Stimulated activated CD8-positive, alpha-beta memory T cell treated with anti-CD3 and anti-CD28 coated beads, Interleukin-15, amount 100 ng/mL, for 4 hours (primary cell): ENCODE measurements around the gene UNC5B.
"Not testable (repeated sequence)": the region's sequence is repeated elsewhere in the genome, so short reads cannot be mapped to it uniquely, and the experiment has no call there.

Experiments
- DNase-seq, 2 donors: peaks; one replicate each; pipeline ENCODE4 v3.0.0-alpha.2; 2020; ENCODE audit warnings: low read depth in 2 of 2

UNC5B gene

DNA sequence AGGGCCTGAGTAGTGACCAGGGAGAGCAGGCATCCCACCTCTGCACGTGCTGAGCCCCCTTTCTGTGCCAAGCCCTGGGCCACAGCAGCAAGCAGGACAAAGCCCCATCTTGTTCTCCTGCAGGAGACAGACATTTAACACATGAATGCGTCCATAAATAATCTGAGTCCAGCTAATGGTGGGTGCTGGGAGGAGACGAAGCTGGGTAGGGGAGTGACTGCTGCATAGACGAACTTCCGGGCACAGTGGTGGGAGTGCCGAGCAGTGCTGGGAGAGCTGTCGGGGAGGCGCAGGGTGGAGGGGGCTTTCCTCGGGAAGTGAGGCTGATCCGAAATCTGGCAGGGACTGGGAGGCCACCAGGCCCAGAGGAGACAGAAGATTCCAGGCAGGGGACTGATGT is 71.5 kb downstream of the UNC5B start:
- DNase-seq, result no peak

DNA sequence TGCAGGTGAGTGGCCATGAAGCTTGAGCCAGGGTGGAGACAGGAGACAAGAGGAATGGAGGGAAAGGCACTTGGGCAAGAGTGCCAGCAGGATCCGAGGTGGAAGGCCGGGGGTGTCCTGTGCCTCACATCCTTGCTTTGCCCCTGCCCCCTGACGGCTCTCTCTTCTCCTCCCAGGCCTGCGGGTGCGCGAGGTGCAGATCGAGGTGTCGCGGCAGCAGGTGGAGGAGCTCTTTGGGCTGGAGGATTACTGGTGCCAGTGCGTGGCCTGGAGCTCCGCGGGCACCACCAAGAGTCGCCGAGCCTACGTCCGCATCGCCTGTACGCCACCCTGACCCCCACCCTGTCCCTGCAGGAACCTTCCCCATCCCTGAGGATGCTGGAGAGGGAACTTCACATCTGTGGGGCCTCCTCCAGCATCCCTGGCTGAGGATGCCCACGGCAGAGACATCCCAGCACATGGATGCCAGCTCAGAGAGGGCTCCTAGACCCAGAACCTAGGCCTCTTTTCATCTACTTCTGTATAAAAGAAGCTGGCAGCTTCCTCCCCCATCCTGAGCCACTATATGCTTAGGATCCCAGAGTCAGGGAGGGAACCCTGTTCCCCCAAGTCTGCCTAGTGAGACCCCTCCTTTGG is 72.3 kb downstream of the UNC5B start:
- no peak for DNase-seq

DNA sequence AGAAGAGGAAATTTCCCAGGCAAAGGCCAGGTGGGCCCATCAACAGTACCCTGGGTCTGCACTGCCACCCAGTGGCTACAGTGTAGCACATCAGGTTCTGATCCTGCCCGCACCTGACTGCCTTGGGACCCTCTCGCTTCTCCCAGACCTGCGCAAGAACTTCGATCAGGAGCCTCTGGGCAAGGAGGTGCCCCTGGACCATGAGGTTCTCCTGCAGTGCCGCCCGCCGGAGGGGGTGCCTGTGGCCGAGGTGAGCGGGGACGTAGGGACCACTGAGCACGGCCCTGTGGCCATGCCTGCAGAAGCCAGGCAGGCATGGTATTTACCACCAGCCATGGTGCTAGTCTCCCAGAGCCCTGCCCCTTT is 72.8 kb downstream of the UNC5B start:
- DNase-seq, result no peak

DNA sequence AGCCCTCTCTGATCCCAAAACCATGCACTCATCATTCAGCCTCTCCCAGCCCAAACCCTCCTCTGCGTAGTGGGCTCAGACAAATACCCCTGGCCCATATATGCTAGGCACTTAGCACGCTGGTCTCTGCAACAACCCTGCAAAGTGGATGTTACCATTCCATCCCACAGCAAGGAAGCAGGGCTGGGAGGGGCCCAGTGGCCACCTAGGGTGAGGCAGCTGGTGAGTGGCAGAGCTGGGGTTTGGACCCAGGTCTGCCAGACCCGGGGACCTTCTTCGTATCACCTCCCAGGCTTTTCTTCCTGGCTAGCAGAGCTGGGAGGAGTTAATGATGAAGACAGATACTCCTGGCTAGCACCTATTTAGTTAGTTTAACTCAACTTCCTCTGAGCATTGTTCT is 73.6 kb downstream of the UNC5B start:
- DNase-seq, result no peak

DNA sequence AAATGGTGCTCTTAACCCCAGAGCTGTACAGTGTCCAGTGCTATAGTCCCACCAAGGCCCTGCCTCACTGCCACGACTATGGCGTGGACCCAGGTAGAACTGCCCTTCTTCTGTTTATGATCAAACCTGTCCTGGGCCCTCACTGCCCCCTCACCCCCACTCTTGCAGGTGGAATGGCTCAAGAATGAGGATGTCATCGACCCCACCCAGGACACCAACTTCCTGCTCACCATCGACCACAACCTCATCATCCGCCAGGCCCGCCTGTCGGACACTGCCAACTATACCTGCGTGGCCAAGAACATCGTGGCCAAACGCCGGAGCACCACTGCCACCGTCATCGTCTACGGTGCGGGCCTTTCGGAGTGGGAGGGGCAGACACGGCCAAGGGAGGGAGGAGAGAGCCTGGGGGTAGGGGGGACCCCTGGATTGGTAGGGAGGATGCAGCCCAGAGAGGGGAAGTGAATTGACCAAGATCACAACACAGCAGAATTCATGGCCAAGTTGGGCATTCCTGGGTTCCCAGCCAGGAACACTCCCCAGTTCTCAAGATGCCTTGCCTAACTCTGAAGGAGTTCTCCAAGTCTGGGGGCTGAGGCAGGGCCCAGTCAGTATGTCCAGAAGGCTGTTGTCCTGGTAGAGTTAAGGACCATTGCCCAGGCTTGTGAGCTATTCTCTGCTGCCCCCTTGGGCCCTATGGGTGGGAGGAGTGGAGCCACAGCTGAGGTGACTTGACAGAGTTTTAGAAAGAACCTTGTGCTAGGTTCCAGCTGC is 74.3 kb downstream of the UNC5B start:
- no peak for DNase-seq

DNA sequence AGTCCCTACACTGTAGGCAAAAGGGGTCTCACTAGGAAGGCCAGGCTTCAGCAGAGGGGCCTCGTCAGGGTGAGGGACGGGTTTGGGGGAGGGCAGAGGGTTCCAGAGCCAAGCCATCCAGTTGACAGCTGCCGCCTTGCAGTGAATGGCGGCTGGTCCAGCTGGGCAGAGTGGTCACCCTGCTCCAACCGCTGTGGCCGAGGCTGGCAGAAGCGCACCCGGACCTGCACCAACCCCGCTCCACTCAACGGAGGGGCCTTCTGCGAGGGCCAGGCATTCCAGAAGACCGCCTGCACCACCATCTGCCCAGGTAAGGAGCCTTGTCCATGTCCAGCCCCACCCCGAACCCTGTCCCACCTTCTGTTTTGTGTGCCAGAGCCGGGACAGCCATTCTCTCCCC is 75.1 kb downstream of the UNC5B start:
- no peak for DNase-seq

DNA sequence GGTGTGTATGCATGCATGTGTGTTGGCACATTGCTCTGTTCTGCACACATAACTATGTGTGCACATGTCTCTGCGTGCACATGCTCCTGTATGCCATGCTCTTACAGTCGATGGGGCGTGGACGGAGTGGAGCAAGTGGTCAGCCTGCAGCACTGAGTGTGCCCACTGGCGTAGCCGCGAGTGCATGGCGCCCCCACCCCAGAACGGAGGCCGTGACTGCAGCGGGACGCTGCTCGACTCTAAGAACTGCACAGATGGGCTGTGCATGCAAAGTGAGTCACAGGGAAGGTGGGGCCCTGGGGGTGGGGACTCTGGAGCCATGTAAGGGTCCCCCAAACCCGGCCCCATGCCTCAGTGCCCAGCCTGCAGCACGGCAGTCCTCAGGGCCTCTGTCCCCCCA is 76.1 kb downstream of the UNC5B start:
- no peak for DNase-seq

DNA sequence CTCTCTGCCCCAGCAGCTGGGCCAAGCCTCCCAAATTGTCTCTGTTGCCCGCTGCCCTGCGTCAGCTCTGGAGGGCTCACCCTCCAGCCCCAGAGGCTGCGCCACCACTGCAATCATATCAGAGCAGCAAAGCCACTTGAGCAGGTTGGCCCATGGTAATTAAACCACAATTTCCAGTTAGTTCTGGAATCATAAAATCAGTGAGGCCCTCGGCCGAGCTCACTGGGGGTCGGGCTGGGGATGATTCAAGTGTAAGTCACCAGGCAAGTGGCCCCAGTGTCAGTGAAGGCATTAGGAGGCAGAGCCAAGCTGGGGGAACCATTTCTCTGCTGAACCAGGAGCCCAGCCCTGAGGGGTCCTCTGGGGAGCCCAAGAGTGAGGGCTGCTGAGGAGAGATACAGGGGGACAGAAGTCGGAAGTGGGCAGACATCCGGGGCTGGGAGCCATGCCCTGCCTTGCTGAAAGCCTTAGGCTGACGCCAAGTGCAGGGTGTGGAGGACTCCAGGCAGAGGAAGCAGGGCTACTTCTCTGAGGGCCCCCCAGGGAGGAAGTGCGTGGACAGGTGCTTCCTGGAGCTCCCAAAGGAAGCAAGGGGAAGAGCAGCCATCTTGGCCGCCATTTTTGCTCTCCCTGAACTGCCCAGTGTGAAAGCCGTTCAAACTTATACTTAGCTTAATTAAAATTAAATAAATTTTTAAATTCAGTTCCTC is 77.2 kb downstream of the UNC5B start:
- DNase-seq, result no peak

DNA sequence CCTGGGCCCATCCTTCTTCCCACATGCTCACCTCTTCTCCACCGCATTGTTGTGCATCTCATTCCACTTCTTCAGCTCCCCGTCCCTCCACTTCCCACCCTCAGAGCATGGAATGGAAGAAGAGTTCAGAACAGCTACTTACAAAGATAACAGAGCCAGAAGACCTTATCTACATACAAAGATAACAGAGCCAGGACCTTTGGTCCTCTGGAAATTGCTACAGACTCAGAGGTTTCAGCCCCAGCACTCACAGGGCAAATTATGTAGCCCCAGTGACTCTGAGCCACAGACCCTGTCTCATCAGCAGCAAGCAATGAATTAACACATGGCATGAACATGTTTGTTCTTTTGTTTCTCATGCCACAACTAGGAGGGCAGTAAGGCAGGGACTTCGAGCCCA is 78.0 kb downstream of the UNC5B start:
- DNase-seq, result no peak

DNA sequence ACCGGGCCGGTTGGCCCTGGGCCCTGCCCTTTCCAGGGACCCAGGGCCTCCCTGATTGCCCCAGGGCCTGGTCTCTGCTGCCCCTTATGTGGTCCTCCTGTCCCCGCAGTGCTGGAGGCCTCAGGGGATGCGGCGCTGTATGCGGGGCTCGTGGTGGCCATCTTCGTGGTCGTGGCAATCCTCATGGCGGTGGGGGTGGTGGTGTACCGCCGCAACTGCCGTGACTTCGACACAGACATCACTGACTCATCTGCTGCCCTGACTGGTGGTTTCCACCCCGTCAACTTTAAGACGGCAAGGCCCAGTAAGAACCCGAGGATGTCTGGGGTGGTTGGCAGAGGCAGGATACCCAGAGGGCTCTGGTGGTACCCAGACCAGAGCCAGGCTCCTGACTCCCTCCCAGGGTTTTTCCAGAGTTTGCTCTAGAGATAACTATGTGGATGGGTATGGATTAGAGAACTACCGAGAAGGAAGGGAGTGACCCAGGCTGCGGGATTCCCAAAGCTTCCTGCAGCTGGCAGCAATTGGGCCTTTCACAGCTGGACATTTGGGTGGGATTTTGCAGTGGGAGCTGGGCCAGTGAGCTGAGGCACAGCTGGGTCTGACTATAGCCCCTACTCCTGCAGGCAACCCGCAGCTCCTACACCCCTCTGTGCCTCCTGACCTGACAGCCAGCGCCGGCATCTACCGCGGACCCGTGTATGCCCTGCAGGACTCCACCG is 78.6 kb downstream of the UNC5B start:
- DNase-seq, result no peak

DNA sequence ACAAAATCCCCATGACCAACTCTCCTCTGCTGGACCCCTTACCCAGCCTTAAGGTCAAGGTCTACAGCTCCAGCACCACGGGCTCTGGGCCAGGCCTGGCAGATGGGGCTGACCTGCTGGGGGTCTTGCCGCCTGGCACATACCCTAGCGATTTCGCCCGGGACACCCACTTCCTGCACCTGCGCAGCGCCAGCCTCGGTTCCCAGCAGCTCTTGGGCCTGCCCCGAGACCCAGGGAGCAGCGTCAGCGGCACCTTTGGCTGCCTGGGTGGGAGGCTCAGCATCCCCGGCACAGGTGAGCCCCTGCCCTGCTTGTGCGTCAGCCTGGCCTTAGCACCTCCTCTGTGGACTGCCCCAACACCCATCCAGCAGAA is 79.1 kb downstream of the UNC5B start:
- DNase-seq, result no peak

DNA sequence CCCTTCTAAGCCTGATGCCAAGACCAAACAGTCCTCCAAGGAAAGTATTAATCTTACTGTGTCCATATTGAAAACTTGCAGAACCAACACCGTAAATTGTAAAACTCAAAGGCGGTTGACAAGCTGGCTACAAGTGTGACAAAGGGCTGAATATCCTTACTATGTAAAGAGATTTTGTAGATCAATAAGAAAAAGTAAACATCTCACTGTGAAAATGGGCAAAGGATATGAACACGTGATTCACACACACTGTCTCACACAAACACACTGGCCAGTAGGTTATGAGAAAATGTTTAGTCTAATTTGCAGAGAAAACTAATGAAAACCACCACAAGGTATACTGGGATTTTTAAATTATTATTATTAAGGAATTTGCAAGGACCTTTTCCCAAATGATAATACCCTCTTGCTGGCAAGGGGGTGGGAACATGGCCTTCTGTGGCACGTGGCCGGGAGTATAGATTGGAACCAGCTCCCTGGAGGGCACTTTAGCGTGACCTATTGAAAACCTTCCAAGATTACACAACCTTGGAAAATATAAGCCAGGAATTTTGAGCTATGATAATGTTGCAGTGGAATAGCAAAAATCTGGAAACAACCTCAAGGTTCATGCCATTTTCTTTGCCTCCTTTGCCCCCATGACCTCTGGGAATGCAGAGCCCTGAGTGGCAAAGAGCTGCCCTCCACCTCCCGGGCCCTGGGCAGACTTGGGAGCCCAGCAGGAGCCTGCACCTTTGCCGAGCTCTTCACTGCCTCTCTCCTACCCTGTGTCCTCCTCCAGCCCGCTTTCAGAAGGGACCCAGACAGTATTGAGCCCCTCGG is 80.5 kb downstream of the UNC5B start:
- no peak for DNase-seq

DNA sequence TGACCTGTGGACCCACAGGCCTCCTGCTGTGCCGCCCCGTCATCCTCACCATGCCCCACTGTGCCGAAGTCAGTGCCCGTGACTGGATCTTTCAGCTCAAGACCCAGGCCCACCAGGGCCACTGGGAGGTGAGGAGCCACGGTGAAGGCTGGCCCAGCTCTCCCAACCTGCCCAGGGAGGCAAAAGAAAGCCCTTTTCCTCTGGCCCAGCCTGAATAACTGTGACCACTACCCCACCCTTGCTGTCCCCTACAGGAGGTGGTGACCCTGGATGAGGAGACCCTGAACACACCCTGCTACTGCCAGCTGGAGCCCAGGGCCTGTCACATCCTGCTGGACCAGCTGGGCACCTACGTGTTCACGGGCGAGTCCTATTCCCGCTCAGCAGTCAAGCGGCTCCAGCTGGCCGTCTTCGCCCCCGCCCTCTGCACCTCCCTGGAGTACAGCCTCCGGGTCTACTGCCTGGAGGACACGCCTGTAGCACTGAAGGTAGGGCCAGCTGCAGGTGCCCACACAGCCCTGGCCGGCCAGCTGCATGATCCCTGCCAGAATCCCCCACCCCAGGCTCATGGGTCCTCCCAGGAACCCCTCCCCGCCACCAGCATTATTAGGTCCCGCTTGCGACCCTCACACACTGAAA is 81.2 kb downstream of the UNC5B start:
- no peak for DNase-seq

DNA sequence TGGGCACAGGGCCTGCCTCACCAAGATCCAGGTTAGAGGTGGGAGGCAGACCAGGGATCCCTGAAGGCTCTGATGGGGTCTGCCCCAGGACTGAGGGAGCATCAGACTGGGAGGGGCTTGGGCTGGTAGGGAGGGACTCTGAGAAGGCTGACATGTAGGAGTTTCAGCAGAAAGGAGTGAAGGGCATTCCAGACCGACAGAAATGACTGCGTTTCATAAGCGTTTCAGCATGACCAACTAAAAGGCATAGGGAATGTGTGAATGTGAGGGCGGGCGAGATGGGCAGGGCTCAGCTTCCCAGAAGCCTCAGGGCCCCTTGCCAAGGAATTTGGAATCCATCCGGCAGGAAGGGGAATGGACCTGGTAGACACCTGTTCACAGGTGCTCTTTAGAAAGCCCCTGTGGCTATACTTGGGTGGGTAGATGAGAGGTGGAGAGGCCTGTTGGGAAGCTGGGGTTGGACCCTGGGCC is 81.8 kb downstream of the UNC5B start:
- DNase-seq, result no peak

DNA sequence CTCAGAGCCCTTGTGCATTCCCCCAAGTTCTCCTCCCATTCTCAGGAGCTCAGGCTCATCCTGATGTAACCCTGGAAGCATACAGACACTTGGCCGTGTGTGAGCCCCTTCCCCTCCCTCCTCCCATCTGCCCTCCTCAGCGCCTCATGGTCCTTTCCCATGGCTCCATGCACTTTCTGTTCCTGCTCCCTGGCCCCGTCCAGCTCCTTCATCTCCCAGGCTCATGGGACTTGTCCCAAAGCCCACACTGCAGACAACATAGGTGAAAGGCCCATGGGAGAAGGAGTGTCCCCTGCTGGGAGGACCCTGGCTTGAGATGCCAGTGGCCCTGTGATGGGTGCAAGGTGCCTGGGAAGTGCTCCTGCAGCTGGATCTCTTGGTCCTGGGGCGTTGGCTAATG is 82.5 kb downstream of the UNC5B start:
- no peak for DNase-seq

DNA sequence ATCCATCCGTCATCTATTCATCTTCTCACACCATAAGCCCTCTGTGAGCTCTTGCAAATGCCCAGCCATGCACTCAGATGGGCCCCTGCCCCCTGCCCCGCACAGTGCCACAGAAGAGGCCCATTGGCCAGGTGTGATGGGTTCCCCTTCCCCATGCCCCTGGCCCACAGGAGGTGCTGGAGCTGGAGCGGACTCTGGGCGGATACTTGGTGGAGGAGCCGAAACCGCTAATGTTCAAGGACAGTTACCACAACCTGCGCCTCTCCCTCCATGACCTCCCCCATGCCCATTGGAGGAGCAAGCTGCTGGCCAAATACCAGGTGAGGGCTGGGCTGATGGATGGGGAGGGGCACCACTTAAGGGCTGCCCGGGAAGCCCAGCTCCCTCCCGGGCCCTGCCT is 83.3 kb downstream of the UNC5B start:
- DNase-seq, result no peak

DNA sequence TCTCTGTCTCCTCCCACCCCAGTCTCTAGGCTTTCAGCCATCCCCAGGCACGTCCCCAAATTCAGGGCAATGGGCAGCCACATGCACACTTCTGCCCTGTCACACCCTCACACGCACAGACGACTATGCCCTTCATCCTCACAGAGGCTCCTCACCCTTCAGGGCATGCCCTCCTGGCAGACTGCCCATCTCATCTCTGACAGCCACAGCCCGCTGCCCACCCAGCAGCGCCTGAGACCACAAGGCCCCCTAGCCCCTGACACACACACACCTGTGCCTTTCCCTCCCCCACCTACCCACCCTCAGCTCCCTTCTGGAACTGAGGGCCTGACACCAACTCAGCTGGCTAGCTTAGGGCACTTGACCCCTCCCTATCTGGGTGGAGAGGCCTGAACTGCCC is 83.7 kb downstream of the UNC5B start:
- no peak for DNase-seq

DNA sequence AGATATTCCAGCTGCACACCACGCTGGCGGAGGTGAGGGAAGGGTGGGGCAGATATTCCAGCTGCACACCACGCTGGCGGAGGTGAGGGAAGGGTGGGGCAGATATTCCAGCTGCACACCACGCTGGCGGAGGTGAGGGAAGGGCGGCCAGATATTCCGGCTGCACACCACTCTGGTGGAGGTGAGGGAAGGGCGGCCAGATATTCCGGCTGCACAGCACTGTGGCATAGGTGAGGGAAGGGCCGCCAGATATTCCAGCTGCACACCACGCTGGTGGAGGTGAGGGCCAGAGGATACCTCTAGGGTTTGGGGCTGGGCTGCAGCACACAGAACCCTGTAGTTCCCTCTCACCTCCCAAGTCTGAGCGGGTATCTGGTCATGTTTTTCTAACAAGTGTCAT is 84.4 kb downstream of the UNC5B start:
- DNase-seq, result not testable (repeated sequence)

DNA sequence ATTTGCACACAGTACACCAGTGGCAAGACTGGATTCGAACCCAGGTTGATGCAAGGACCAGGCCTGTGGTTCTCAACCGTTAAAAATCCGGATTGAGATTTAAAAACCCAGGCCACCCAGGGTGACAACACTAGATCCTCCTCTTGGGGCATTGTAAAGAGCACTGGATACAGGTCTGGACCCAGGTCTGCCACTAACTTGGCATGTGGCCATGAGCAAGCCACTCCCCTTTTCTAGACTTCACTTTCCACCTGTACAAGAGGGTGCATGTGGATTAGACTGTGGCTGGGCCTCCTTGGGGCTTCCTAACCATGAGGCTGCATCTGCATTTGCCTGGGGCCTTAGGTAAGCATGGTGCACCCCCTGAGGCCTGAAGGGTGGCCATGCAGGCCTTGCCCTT is 85.0 kb downstream of the UNC5B start:
- no peak for DNase-seq

DNA sequence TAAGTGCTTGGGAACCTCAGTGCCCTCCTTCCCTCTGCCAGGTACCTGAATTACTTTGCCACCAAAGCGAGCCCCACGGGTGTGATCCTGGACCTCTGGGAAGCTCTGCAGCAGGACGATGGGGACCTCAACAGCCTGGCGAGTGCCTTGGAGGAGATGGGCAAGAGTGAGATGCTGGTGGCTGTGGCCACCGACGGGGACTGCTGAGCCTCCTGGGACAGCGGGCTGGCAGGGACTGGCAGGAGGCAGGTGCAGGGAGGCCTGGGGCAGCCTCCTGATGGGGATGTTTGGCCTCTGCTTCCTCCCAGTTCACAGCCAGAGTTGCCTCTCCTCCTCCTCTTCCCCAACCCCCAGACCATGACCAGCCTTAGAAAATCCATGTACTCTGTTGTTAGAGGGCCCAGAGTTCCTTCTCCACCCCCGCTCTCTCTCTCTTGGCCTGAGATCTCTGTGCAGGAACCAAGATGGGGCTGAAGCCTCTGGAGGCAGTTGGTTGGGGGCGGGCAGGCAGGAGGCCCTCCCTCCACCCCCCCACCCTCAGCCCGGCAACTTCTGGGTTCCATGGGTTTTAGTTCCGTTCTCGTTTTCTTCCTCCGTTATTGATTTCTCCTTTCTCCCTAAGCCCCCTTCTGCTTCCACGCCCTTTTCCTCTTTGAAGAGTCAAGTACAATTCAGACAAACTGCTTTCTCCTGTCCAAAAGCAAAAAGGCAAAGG is 86.9 kb downstream of the UNC5B start:
- DNase-seq, result no peak
